Neutrophil (primary cell): ENCODE measurements around the gene ERCC6L.

ENCODE experiments used
- H3K27ac ChIP-seq: fragments of 200-600 bp; sonication (generic); 2 replicates; pipeline ENCODE4 v1.5.1; 2016; ENCODE audit warnings: mild to moderate bottlenecking, moderate library complexity
- H3K27me3 ChIP-seq: fragments of 200-600 bp; sonication (generic); 2 replicates; pipeline ENCODE4 v1.6.0; 2016; ENCODE audit warnings: mild to moderate bottlenecking
- H3K36me3 ChIP-seq: fragments of 200-600 bp; sonication (generic); 2 replicates; pipeline ENCODE4 v1.5.1; 2017
- H3K4me1 ChIP-seq, 2 experiments: fragments of 200-600 bp in 1 of 2; sonication (generic) in 1 of 2; 1 replicate in 1 of 2; 2 replicates in 1 of 2; pipeline versions ENCODE4 v1.5.1 to v1.6.1; 2013 to 2016; ENCODE audit warnings: low read depth in 1 of 2, low read length in 1 of 2, mild to moderate bottlenecking in 1 of 2, moderate library complexity in 1 of 2; ENCODE audit not compliant: control insufficient read depth in 1 of 2, insufficient read depth in 1 of 2
- H3K4me3 ChIP-seq, 2 experiments: fragments of 200-600 bp in 1 of 2; sonication (generic) in 1 of 2; 1 replicate in 1 of 2; 2 replicates in 1 of 2; pipeline ENCODE4 v1.5.1; 2013 to 2016; ENCODE audit warnings: low read depth in 1 of 2, low read length in 1 of 2, mild to moderate bottlenecking in 1 of 2, moderate library complexity in 1 of 2
- H3K9me3 ChIP-seq: fragments of 200-600 bp; sonication (generic); 2 replicates; pipeline ENCODE4 v1.5.1; 2016
- CTCF ChIP-seq: fragments of 200-600 bp; sonication (generic); IDR thresholded peaks from 2 replicates; pipeline ENCODE4 v1.5.1; 2016; ENCODE audit warnings: antibody characterized with exemption

Gene ERCC6L

GRCh38 chrX:72238721-72239475 is at the start of gene ERCC6L:
TSS of gene ERCC6L (minus strand) at chrX:72239027. CDS start at chrX:72238911, 116 bp downstream.
- Histone ChIP-seq H3K4me1 (peaks cover 4 to 7% of the 10 kb centered on the region in 2 experiments), H3K27me3 (no peaks in the 10 kb centered on the region), H3K4me3 (peak within 1 kb of the TSS; percentile 54 to 59), H3K27ac (no peak within 1 kb of the TSS), H3K36me3 (no peaks in the 10 kb centered on the region), H3K9me3 (no peaks in the 10 kb centered on the region)
- TF ChIP-seq CTCF, result no peak

- Histone ChIP-seq H3K27ac (no peak overlapping the region), H3K27me3 (no peaks in the 10 kb centered on the region), H3K36me3 (no peaks in the 10 kb centered on the region), H3K4me1 (no peaks in the 10 kb centered on the region), H3K4me3 (no peak overlapping the region), H3K9me3 (no peaks in the 10 kb centered on the region)
- no peak for TF ChIP-seq CTCF
Measured at GRCh38 chrX:72282302-72282701, 43.5 kb upstream of the ERCC6L start.

- Histone ChIP-seq H3K4me1 (peaks cover 0 to 11% of the 10 kb centered on the region in 2 experiments), H3K4me3 (no peak overlapping the region), H3K27me3 (no peaks in the 10 kb centered on the region), H3K36me3 (no peaks in the 10 kb centered on the region), H3K9me3 (no peaks in the 10 kb centered on the region), H3K27ac (no peak overlapping the region)
- no peak for TF ChIP-seq CTCF
Measured at GRCh38 chrX:72280321-72280845, 41.6 kb upstream of the ERCC6L start.

- Histone ChIP-seq H3K27ac (peak overlapping the region; percentile 61), H3K4me3 (peak overlapping the region; percentile 57 to 63), H3K4me1 (peaks cover 0 to 11% of the 10 kb centered on the region in 2 experiments), H3K27me3 (no peaks in the 10 kb centered on the region), H3K36me3 (peaks cover 35% of the 10 kb centered on the region), H3K9me3 (no peaks in the 10 kb centered on the region)
- no peak for TF ChIP-seq CTCF
Measured at GRCh38 chrX:72276478-72276953, 37.7 kb upstream of the ERCC6L start.

- Histone ChIP-seq H3K9me3 (no peaks in the 10 kb centered on the region), H3K4me1 (peaks cover 0 to 11% of the 10 kb centered on the region in 2 experiments), H3K36me3 (peaks cover 51% of the 10 kb centered on the region), H3K27ac (no peak overlapping the region), H3K27me3 (no peaks in the 10 kb centered on the region), H3K4me3 (no peak overlapping the region)
- no peak for TF ChIP-seq CTCF
Measured at GRCh38 chrX:72274526-72274925, 35.7 kb upstream of the ERCC6L start.
